AG04449 (cell line): ENCODE data around the gene IFFO2.
A peak's percentile ranks its signal among the peaks of the same experiment; 100 is the strongest.

Source experiments
- CTCF ChIA-PET: fragments of 350-600 bp; formaldehyde crosslinking; extraction: SDS; loops from one replicate; lab custom pipeline; 2021; ENCODE audit warnings: antibody characterized with exemption; lab: Yijun Ruan, JAX
- POLR2A ChIA-PET: fragments of 400-600, 350-600 bp; formaldehyde crosslinking; extraction: SDS; loops from one replicate; lab custom pipeline; 2020; ENCODE audit warnings: antibody characterized with exemption, inconsistent platforms; lab: Yijun Ruan, JAX
- DNase-seq: peaks from one replicate; pipeline ENCODE4 v3.0.0-alpha.2; 2010; ENCODE audit warnings: low read depth, low spot score
- H3K4me3 ChIP-seq: 2 replicates; pipeline ENCODE4 v1.5.1; 2011; ENCODE audit warnings: low read depth, mild to moderate bottlenecking, control low read depth, low read length
- TF ChIP-seq, protein P1 (sequence below): IDR thresholded peaks from one replicate; pipeline ENCODE4 v1.5.1; 2011; ENCODE audit warnings: mild to moderate bottlenecking, moderate library complexity, low read length, control low read depth, inconsistent platforms; ENCODE audit not compliant: insufficient read depth; ENCODE audit errors: missing control alignments

IFFO2 gene

DNA sequence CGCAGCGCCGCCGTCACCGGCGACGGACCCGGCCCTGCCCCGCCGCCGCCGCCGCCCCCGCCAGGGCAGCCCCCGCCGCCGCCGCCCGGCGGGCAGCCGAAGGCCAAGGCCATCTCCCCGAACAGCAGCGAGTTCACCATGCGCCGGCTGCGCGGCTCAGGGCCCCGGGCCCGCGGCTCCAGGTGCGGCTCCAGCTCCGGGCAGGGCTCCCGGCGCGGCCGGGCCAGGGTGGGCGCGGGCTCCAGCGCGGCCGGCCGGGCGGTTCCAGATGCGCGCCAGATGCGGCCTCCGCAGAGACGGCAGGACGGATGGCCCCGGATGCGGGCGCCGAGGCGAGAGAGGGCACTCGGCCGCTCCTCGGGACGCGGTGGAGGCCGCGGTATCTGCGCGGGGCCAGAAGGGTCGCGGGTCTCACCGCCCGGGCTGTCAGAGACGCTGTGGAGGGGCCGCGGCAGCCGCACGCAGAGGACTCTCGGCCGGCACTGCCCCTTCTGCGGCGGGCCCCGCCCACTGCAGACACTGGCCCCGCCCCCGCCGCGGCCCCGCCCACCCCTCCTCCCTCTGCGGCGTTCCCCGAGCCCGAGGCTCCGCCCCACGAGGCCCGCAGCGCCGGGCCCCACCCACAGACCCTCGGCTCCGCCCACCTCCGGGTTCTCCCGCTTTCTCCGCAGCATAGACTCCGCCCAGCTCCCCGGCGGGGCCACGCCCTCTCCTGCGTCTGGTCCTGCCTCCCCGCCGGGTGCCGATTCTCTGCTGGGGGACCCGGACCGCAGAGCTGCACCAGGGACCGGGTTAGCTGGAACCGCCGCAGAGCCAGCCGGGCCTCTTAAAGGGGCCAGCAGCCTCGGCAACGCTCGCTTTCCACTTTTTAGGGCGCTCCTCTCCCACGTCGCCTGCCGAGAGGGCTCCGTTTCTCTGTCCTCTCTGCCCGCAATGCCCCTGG, at the start of gene IFFO2:
Gene IFFO2 (minus strand): TSS at position 484 of the 943 bp plus-strand sequence. CDS start 344 bp downstream, at position 140.
- TF ChIP-seq, protein P1, sequence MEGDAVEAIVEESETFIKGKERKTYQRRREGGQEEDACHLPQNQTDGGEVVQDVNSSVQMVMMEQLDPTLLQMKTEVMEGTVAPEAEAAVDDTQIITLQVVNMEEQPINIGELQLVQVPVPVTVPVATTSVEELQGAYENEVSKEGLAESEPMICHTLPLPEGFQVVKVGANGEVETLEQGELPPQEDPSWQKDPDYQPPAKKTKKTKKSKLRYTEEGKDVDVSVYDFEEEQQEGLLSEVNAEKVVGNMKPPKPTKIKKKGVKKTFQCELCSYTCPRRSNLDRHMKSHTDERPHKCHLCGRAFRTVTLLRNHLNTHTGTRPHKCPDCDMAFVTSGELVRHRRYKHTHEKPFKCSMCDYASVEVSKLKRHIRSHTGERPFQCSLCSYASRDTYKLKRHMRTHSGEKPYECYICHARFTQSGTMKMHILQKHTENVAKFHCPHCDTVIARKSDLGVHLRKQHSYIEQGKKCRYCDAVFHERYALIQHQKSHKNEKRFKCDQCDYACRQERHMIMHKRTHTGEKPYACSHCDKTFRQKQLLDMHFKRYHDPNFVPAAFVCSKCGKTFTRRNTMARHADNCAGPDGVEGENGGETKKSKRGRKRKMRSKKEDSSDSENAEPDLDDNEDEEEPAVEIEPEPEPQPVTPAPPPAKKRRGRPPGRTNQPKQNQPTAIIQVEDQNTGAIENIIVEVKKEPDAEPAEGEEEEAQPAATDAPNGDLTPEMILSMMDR = no peak
- no peak for DNase-seq
- ChIA-PET CTCF (interaction anchor here (0.8 to 12.4 kb wide), 5 partner anchors 9 to 45 kb away, joined by 3 to 179 read pairs (median 11); no protein-coding TSS in a partner anchor), POLR2A (interaction anchor here (0.7 to 2.1 kb wide), 10 partner anchors 10 to 54 kb away, joined by 3 to 13 read pairs (median 6); partner anchors contain the start of gene ALDH4A1)
- H3K4me3 ChIP-seq = peak within 1 kb of the TSS; percentile 75

DNA sequence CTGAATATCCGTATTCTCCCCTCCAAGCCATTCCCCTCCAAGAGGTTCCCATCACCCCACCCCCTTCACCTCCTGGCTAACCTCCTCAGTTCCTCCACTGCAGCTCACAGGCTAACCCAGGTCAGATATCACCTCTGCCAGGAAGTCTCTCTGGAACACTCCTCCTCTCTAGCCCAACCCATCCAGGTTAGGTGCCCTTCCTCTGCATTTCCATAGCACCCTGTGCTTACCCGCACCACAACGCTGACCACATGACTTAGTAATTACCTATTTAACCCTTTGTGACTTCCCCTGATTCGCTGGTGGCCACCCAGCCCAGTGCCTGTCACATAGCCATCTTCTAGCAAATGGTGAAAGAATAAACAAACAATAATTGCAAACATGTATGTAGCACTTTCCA, 49.5 kb upstream of the IFFO2 start:
- no peak for DNase-seq
- CTCF ChIA-PET = no interaction called here
- POLR2A ChIA-PET = no interaction called here
- H3K4me3 ChIP-seq = no peak overlapping the region
- TF ChIP-seq, protein P1 = no peak

DNA sequence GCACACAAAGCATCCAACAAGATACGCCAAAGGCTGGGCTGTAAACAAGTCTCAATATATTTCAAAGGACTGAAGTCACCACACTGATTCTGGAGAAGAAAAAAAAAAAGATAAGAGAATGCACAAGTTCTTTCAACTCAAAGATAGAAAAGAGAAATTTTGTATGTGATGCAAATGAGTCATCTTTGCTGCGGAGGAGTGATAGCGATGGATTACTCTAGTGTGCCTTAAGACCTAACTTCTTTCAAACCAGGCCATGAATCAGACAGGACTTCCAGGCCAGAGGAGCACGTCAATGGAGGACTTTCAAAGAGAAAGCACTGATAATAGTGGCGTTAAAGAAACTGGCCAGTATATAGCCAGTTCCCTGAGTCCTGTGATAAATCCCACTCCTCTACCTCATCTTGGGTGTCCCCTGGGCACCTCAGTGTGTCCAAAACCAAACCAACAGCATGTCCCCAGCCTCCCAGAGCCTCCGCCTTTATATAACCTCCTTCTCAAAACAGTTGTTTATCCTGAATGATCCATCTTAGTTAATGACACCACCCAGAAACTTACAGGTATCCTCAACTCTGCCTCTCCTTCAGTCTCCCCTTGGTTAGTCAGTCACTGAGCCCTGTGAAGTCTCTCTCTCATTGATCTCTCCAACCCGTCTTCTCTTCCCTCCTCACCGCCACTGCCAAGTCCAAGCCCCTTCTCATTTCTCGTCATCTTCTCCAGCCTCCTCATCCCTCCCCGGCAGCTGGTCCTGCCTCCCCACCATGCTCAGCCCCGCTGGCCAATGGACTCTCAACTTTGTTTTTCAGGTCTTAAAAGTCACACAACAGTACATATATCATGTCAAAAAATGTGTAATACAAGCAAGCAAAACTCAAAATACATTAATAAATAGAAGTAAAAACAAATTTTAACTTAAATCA, 47.2 kb upstream of the IFFO2 start:
- DNase-seq = no peak
- TF ChIP-seq, protein P1 = no peak
- CTCF ChIA-PET = interaction anchor here (1.4 kb wide), 1 partner anchor 88 kb away, joined by 3 read pairs; no protein-coding TSS in a partner anchor
- POLR2A ChIA-PET = no interaction called here
- no peak overlapping the region for H3K4me3 ChIP-seq

DNA sequence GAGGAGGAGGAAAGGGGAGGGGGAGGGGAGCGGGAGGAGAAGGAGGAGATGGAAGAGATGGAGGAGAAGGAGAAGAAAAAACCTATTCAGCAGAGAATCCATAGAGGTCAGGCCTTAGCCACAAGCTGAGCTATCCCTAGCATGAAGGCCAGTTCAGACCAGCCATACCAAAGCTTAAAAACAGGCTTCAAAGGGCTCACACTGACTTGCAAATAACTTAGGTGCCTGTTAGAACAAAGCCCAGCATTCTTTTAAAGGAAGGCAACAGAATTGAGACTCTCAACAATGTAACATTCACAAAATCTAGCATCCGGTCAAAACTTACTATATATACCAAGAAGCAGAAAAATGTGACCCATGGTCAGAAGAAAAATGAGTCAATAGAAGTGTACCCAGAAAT, 43.6 kb upstream of the IFFO2 start:
- CTCF ChIA-PET = interaction anchor here (0.7 to 2.2 kb wide), 4 partner anchors 9 to 87 kb away, joined by 3 to 11 read pairs (median 4); no protein-coding TSS in a partner anchor

DNA sequence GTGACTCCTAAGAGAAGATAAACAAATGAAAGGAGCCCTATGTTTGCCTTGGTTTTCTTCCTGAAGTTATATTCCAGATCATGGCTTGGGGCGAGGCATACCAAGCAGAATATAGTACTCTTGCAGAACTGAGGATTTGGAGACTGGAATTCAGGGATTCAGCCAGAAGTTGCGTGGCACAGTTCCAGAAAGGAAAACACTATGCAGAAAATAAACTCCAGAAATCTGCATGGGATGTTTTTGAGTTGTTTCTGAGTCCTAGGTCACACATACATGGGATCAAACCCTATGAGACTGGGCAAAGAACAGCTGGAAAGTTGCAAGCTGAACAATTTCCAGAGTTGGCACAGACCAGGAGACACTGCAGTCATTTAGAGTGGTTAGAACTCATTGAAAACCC, 42.9 kb upstream of the IFFO2 start:
- TF ChIP-seq, protein P1 = no peak
- CTCF ChIA-PET = interaction anchor here (0.7 to 1.6 kb wide), 2 partner anchors 10 to 27 kb away, joined by 3 read pairs; no protein-coding TSS in a partner anchor
- no peak for DNase-seq

More for the DNA sequence above, 43.6 kb upstream of the IFFO2 start:
- TF ChIP-seq, protein P1 = no peak
- no peak overlapping the region for H3K4me3 ChIP-seq
- no peak for DNase-seq
- POLR2A ChIA-PET = no interaction called here

More for the DNA sequence above, 42.9 kb upstream of the IFFO2 start:
- POLR2A ChIA-PET = no interaction called here
- no peak overlapping the region for H3K4me3 ChIP-seq
